ENCODE measurements around the gene NDUFB8. TPM values are rescaled to one million over a fixed set of nuclear protein-coding genes. Genes with fewer than 3 reads are reported as not detected.
"Not testable (repeated sequence)": the region's sequence is repeated elsewhere in the genome, so short reads cannot be mapped to it uniquely, and the experiment has no call there.

NDUFB8 gene
- total and polyA plus RNA-seq, 2 donors (not counting 1 experiment from before 2014, with no cell fraction given), result 131 to 174 TPM

GRCh38 chr10:100575585-100576281, 46.1 kb upstream of the NDUFB8 start:
- Histone ChIP-seq H3K9me3 (ENCODE audit: control extremely low read depth in 1 of 3, control insufficient read depth in 2 of 3, insufficient read depth in 1 of 3, low read length in 2 of 3) (no peaks in the 10 kb centered on the region), H3K4me2 (replicated peaks; ENCODE audit: low read depth, low read length, poor library complexity, severe bottlenecking) (no peak overlapping the region), H2AFZ (ENCODE audit: insufficient read depth, low read depth, low read length, poor library complexity, severe bottlenecking) (no peak overlapping the region), H3K79me2 (ENCODE audit: control insufficient read depth, insufficient read depth, low read length) (no peaks in the 10 kb centered on the region), H4K20me1 (ENCODE audit: control insufficient read depth, insufficient read depth, low read length, poor library complexity, severe bottlenecking) (no peaks in the 10 kb centered on the region), H3K27ac (ENCODE audit: low read length in 2 of 2) (no peak overlapping the region), H3K27me3 (replicated peaks in 1 of 4; ENCODE audit: control extremely low read depth in 1 of 4, control insufficient read depth in 3 of 4, insufficient read depth in 4 of 4, low read length in 3 of 4) (peaks cover 0 to 35% (median 8%) of the 10 kb centered on the region in 4 experiments), H3K4me3 (ENCODE audit: control extremely low read depth in 1 of 5, extremely low read depth in 1 of 5, insufficient read depth in 1 of 5, low read depth in 2 of 5, low read length in 4 of 5) (no peak overlapping the region), H3K9ac (ENCODE audit: low read length) (no peak overlapping the region), H3K4me1 (ENCODE audit: control insufficient read depth in 2 of 2, insufficient read depth in 2 of 2, low read length in 2 of 2) (no peaks in the 10 kb centered on the region), H3K36me3 (replicated peaks in 1 of 2; ENCODE audit: control extremely low read depth in 1 of 2, control insufficient read depth in 1 of 2, extremely low read depth in 1 of 2, insufficient read depth in 2 of 2, low read length in 1 of 2) (no peaks in the 10 kb centered on the region)
- intact Hi-C loops (cut with micrococcal nuclease), result no loop called here
- 46% methylated on average over 1 of the region's 8 CpGs for WGBS (ENCODE audit: insufficient coverage)
- CTCF ChIA-PET, result no interaction called here
- Mint-ChIP-seq H3K4me1 (no peaks in the 10 kb centered on the region), H3K27ac (no peak overlapping the region), H3K4me3 (no peak overlapping the region), H3K27me3 (peaks cover 57% of the 10 kb centered on the region), H3K9me3 (ENCODE audit: insufficient read depth) (no peaks in the 10 kb centered on the region)
- POLR2A ChIA-PET, result no interaction called here
- TF ChIP-seq CTCF (IDR thresholded peaks at IDR 0.05), result no peak
- no peak for TF ChIP-seq EZH2 (IDR thresholded peaks at IDR 0.05; ENCODE audit: borderline replicate concordance, insufficient read depth, low read depth, low read length, poor library complexity, severe bottlenecking)
- DNase-seq (no peak), ATAC-seq (ENCODE audit: low read depth) (no peak)

- H3K27ac ChIP-seq (ENCODE audit: low read length in 2 of 2); H4K20me1 ChIP-seq (ENCODE audit: control insufficient read depth, insufficient read depth, low read length, poor library complexity, severe bottlenecking); H3K4me2 ChIP-seq (replicated peaks; ENCODE audit: low read depth, low read length, poor library complexity, severe bottlenecking); H3K4me1 ChIP-seq (ENCODE audit: control insufficient read depth in 2 of 2, insufficient read depth in 2 of 2, low read length in 2 of 2); H2AFZ ChIP-seq (ENCODE audit: insufficient read depth, low read depth, low read length, poor library complexity, severe bottlenecking); ATAC-seq (ENCODE audit: low read depth); H3K9ac ChIP-seq (ENCODE audit: low read length); CTCF ChIA-PET; DNase-seq; H3K4me1 Mint-ChIP-seq; H3K27ac Mint-ChIP-seq; H3K4me3 Mint-ChIP-seq; H3K9me3 ChIP-seq (ENCODE audit: control extremely low read depth in 1 of 3, control insufficient read depth in 2 of 3, insufficient read depth in 1 of 3, low read length in 2 of 3); H3K79me2 ChIP-seq (ENCODE audit: control insufficient read depth, insufficient read depth, low read length); H3K36me3 ChIP-seq (replicated peaks in 1 of 2; ENCODE audit: control extremely low read depth in 1 of 2, control insufficient read depth in 1 of 2, extremely low read depth in 1 of 2, insufficient read depth in 2 of 2, low read length in 1 of 2); H3K4me3 ChIP-seq (ENCODE audit: control extremely low read depth in 1 of 5, extremely low read depth in 1 of 5, insufficient read depth in 1 of 5, low read depth in 2 of 5, low read length in 4 of 5); intact Hi-C loops (cut with micrococcal nuclease); POLR2A ChIA-PET; H3K9me3 Mint-ChIP-seq (ENCODE audit: insufficient read depth): not testable (repeated sequence)
- WGBS (ENCODE audit: insufficient coverage), result 100% methylated on average over 1 of the region's 7 CpGs
- peaks cover 0 to 41% (median 11%) of the 10 kb centered on the region in 4 experiments for H3K27me3 ChIP-seq (replicated peaks in 1 of 4; ENCODE audit: control extremely low read depth in 1 of 4, control insufficient read depth in 3 of 4, insufficient read depth in 4 of 4, low read length in 3 of 4)
- peaks cover 56% of the 10 kb centered on the region for H3K27me3 Mint-ChIP-seq
These were observed 45.5 kb upstream of the NDUFB8 start for GRCh38 chr10:100575146-100575545.
